AG09309 (cell line): Measurements from ENCODE around the gene KIAA1671.
"Not testable (repeated sequence)": the region's sequence is repeated elsewhere in the genome, so short reads cannot be mapped to it uniquely, and the experiment has no call there.

Source experiments
- DNase-seq: peaks from one replicate; pipeline ENCODE4 v3.0.0-alpha.2; 2010; ENCODE audit warnings: low read depth
- H3K4me3 ChIP-seq: 2 replicates; pipeline ENCODE4 v1.5.1; 2011; ENCODE audit warnings: mild to moderate bottlenecking, low read depth, low read length, moderate library complexity; ENCODE audit not compliant: control insufficient read depth
- CTCF ChIP-seq: IDR thresholded peaks from 2 replicates; pipeline ENCODE4 v1.5.1; 2011; ENCODE audit warnings: mild to moderate bottlenecking, low read depth, low read length, inconsistent platforms; ENCODE audit not compliant: insufficient read depth, control insufficient read depth; ENCODE audit errors: missing control alignments

KIAA1671 gene

GRCh38 chr22:24951942-24952836, at the start of gene KIAA1671:
TSS of gene KIAA1671 (plus strand) at chr22:24952716. CDS start at chr22:25028000, 75,284 bp downstream.
- DNase-seq = no peak
- peak within 1 kb of the TSS; percentile 54 for H3K4me3 ChIP-seq
- TF ChIP-seq CTCF = peak; percentile 80

GRCh38 chr22:24905909-24906308, 46.6 kb upstream of the KIAA1671 start:
- no peak overlapping the region for H3K4me3 ChIP-seq
- no peak for DNase-seq
- TF ChIP-seq CTCF = no peak

GRCh38 chr22:24907101-24907500, 45.4 kb upstream of the KIAA1671 start:
- not testable (repeated sequence) for H3K4me3 ChIP-seq, DNase-seq

- H3K4me3 ChIP-seq = no peak overlapping the region
- no peak for TF ChIP-seq CTCF
Observed at GRCh38 chr22:24920029-24920428, 32.5 kb upstream of the KIAA1671 start.

GRCh38 chr22:24925586-24926427, 26.7 kb upstream of the KIAA1671 start:
- DNase-seq = no peak

More at GRCh38 chr22:24920029-24920428, 32.5 kb upstream of the KIAA1671 start:
- DNase-seq = no peak

GRCh38 chr22:24926428-24926725, 26.1 kb upstream of the KIAA1671 start:
- H3K4me3 ChIP-seq = no peak overlapping the region
- no peak for DNase-seq
- no peak for TF ChIP-seq CTCF

More at GRCh38 chr22:24925586-24926427, 26.7 kb upstream of the KIAA1671 start:
- no peak for TF ChIP-seq CTCF
- no peak overlapping the region for H3K4me3 ChIP-seq

GRCh38 chr22:24926849-24927579, 25.5 kb upstream of the KIAA1671 start:
- no peak for TF ChIP-seq CTCF
- DNase-seq = no peak
- no peak overlapping the region for H3K4me3 ChIP-seq
